H9 (cell line): ENCODE results near the gene TEF. TPM values are rescaled to one million over a fixed set of nuclear protein-coding genes. Genes with fewer than 3 reads are reported as not detected.
A peak's percentile ranks its signal among the peaks of the same experiment; 100 is the strongest.

Source experiments
- DNase-seq: peaks from one replicate; pipeline ENCODE4 v3.0.0-alpha.2; 2017
- H2AFZ ChIP-seq: one replicate; pipeline ENCODE4 v1.6.1; 2013; ENCODE audit warnings: mild to moderate bottlenecking, low read length, control low read depth, moderate library complexity
- H2AK5ac ChIP-seq: 2 replicates; pipeline ENCODE4 v1.6.1; 2013; ENCODE audit warnings: low read length, control low read depth, mixed read lengths; ENCODE audit not compliant: insufficient read length
- H2BK120ac ChIP-seq: one replicate; pipeline ENCODE4 v1.6.1; 2013; ENCODE audit warnings: low read depth, mild to moderate bottlenecking, low read length, control low read depth, inconsistent platforms; ENCODE audit not compliant: poor library complexity, severe bottlenecking
- H2BK12ac ChIP-seq: 2 replicates; pipeline ENCODE4 v1.6.1; 2013; ENCODE audit warnings: low read length, control low read depth, mixed read lengths, low read depth; ENCODE audit not compliant: insufficient read length
- H2BK15ac ChIP-seq: 2 replicates; pipeline ENCODE4 v1.6.1; 2013; ENCODE audit warnings: low read depth, low read length, control low read depth
- H2BK20ac ChIP-seq: one replicate; pipeline ENCODE4 v1.6.1; 2013; ENCODE audit warnings: low read depth, mild to moderate bottlenecking, low read length, control low read depth, inconsistent platforms; ENCODE audit not compliant: poor library complexity, severe bottlenecking
- H2BK5ac ChIP-seq: 2 replicates; pipeline ENCODE4 v1.6.1; 2013; ENCODE audit warnings: low read length, control low read depth, mixed read lengths; ENCODE audit not compliant: insufficient read length
- H3K14ac ChIP-seq: 2 replicates; pipeline ENCODE4 v1.6.1; 2013; ENCODE audit warnings: low read length, control low read depth; ENCODE audit not compliant: insufficient read depth
- H3K18ac ChIP-seq: 2 replicates; pipeline ENCODE4 v1.6.1; 2013; ENCODE audit warnings: low read depth, mild to moderate bottlenecking, mixed read lengths, low read length, control low read depth; ENCODE audit not compliant: insufficient read length
- H3K23ac ChIP-seq: 2 replicates; pipeline ENCODE4 v1.6.1; 2013; ENCODE audit warnings: low read length, control low read depth, mixed read lengths, low read depth; ENCODE audit not compliant: insufficient read length
- H3K23me2 ChIP-seq: 2 replicates; pipeline ENCODE4 v1.6.1; 2013; ENCODE audit warnings: low read depth, mild to moderate bottlenecking, mixed read lengths, low read length, control low read depth; ENCODE audit not compliant: insufficient read length, poor library complexity, severe bottlenecking
- H3K27ac ChIP-seq: 2 replicates; pipeline ENCODE4 v1.5.1; 2013; ENCODE audit warnings: low read length, control low read depth, mixed read lengths, low read depth; ENCODE audit not compliant: insufficient read length
- H3K27me3 ChIP-seq: 2 replicates; pipeline ENCODE4 v1.6.1; 2013; ENCODE audit warnings: low read length, control low read depth, inconsistent platforms; ENCODE audit not compliant: insufficient read depth
- H3K4ac ChIP-seq: 2 replicates; pipeline ENCODE4 v1.6.1; 2013; ENCODE audit warnings: low read depth, mild to moderate bottlenecking, control low read depth, inconsistent platforms, low read length, moderate library complexity
- H3K4me1 ChIP-seq: 2 replicates; pipeline ENCODE4 v1.6.1; 2013; ENCODE audit warnings: low read length, control low read depth, inconsistent platforms; ENCODE audit not compliant: insufficient read depth
- H3K4me2 ChIP-seq: 2 replicates; pipeline ENCODE4 v1.6.1; 2013; ENCODE audit warnings: low read length, control low read depth, mixed read lengths; ENCODE audit not compliant: insufficient read length, insufficient read depth
- H3K56ac ChIP-seq: 2 replicates; pipeline ENCODE4 v1.6.1; 2013; ENCODE audit warnings: low read depth, mild to moderate bottlenecking, mixed read lengths, low read length, control low read depth; ENCODE audit not compliant: insufficient read length
- H3K79me1 ChIP-seq: 2 replicates; pipeline ENCODE4 v1.6.1; 2013; ENCODE audit warnings: low read depth, mild to moderate bottlenecking, moderate library complexity, low read length, control low read depth, inconsistent platforms; ENCODE audit not compliant: insufficient read depth, poor library complexity, severe bottlenecking
- H3K79me2 ChIP-seq: 2 replicates; pipeline ENCODE4 v1.6.1; 2013; ENCODE audit warnings: low read length, control low read depth, inconsistent platforms; ENCODE audit not compliant: insufficient read depth
- H3K9ac ChIP-seq: 2 replicates; pipeline ENCODE4 v1.6.1; 2013; ENCODE audit warnings: low read length, control low read depth, mixed read lengths; ENCODE audit not compliant: insufficient read length; ENCODE audit errors: extremely low read depth
- H3K9me3 ChIP-seq: one replicate; pipeline ENCODE4 v1.6.1; 2013; ENCODE audit warnings: low read depth, low read length, inconsistent platforms; ENCODE audit not compliant: control insufficient read depth
- H3T11ph ChIP-seq: one replicate; pipeline ENCODE4 v1.6.1; 2013; ENCODE audit warnings: mild to moderate bottlenecking, low read length, control low read depth, inconsistent platforms
- H4K20me1 ChIP-seq: one replicate; pipeline ENCODE4 v1.6.1; 2013; ENCODE audit not compliant: control insufficient read depth, insufficient read length, insufficient read depth
- H4K5ac ChIP-seq: 2 replicates; pipeline ENCODE4 v1.6.1; 2013; ENCODE audit warnings: low read depth, mild to moderate bottlenecking, mixed read lengths, low read length, control low read depth; ENCODE audit not compliant: insufficient read length
- H4K8ac ChIP-seq: replicated peaks from 2 replicates; pipeline ENCODE4 v1.6.1; 2013; ENCODE audit warnings: low read length, control low read depth, mixed read lengths, low read depth; ENCODE audit not compliant: insufficient read length
- H4K91ac ChIP-seq: 2 replicates; pipeline ENCODE4 v1.6.1; 2013; ENCODE audit warnings: low read depth, mild to moderate bottlenecking, moderate library complexity, mixed read lengths, low read length, control low read depth; ENCODE audit not compliant: insufficient read length
- H3K27ac Mint-ChIP-seq, 3 experiments: 2 replicates in 2 of 3; 3 replicates in 1 of 3; pipeline ENCODE4 v1.8.0; 2020 to 2021; ENCODE audit warnings: mixed read lengths in 3 of 3, mild to moderate bottlenecking in 1 of 3, moderate library complexity in 1 of 3
- H3K27me3 Mint-ChIP-seq: 2 replicates; pipeline ENCODE4 v1.8.0; 2021; ENCODE audit warnings: low read depth, mild to moderate bottlenecking, moderate library complexity, mixed read lengths
- H3K36me3 Mint-ChIP-seq, 3 experiments: 2 replicates in 2 of 3; 3 replicates in 1 of 3; pipeline ENCODE4 v1.8.0; 2020 to 2021; ENCODE audit warnings: low read depth in 3 of 3, mixed read lengths in 3 of 3; ENCODE audit not compliant: insufficient read depth in 1 of 3
- H3K4me1 Mint-ChIP-seq, 2 experiments: 2 replicates each; pipeline ENCODE4 v1.8.0; 2020; ENCODE audit warnings: mixed read lengths in 2 of 2
- H3K4me3 Mint-ChIP-seq, 2 experiments: 2 replicates in 1 of 2; 3 replicates in 1 of 2; pipeline ENCODE4 v1.8.0; 2020 to 2021; ENCODE audit warnings: mild to moderate bottlenecking in 2 of 2, mixed read lengths in 2 of 2, moderate library complexity in 1 of 2
- H3K9me3 Mint-ChIP-seq, 2 experiments: 2 replicates in 1 of 2; 3 replicates in 1 of 2; pipeline ENCODE4 v1.8.0; 2020; ENCODE audit warnings: mild to moderate bottlenecking in 2 of 2, mixed read lengths in 2 of 2, moderate library complexity in 1 of 2
- CTCF ChIP-seq: fragments of 200-600 bp; sonication (generic); conservative IDR thresholded peaks from 3 replicates; pipeline ENCODE4 v1.8.0; 2021; ENCODE audit warnings: antibody characterized with exemption, mild to moderate bottlenecking
- WGBS: extraction: QIAGEN DNeasy Blood & Tissue Kit; methylation state at CpG from one replicate; pipeline ENCODE4 v1.1.7; 2013; ENCODE audit warnings: missing lambda C conversion rate, low lambda C conversion rate, mixed read lengths; ENCODE audit not compliant: insufficient read length; ENCODE audit errors: extremely low coverage; 5-methylcytosine and 5-hydroxymethylcytosine counted together
- total RNA-seq: library from RNA; stranded (reverse); gene quantifications from 2 replicates; pipeline ENCODE4 v1.2.1, GENCODE V29; 2021

The TEF gene
- total RNA-seq, 1 experiment from 2014 or later, result 17.9 TPM

- no peak overlapping the region for H3T11ph ChIP-seq
- Mint-ChIP-seq H3K9me3 (no peaks in the 10 kb centered on the region), H3K27ac (peak overlapping the region in 1 of 3 experiments; percentile 63; a peak in 1 of 7 replicates), H3K4me1 (peaks cover 6 to 11% of the 10 kb centered on the region in 2 experiments; a peak in 3 of 4 replicates), H3K27me3 (peaks cover 1% of the 10 kb centered on the region; the same call in 1 of the 2 replicates), H3K36me3 (no peaks in the 10 kb centered on the region), H3K4me3 (no peak overlapping the region)
- no peak overlapping the region for H2AFZ ChIP-seq
- H3K27me3 ChIP-seq, result no peaks in the 10 kb centered on the region
- H4K91ac ChIP-seq, result no peak overlapping the region
- no peak overlapping the region for H3K14ac ChIP-seq
- H2BK12ac ChIP-seq, result no peak overlapping the region
- peak; percentile 98 for TF ChIP-seq CTCF
- no peak overlapping the region for H2BK5ac ChIP-seq
- peak; percentile 93 for DNase-seq
- WGBS, result no CpG with 5 or more reads among the region's 18 CpGs
- H3K79me2 ChIP-seq, result no peaks in the 10 kb centered on the region
- no peak overlapping the region for H3K56ac ChIP-seq
- H2BK120ac ChIP-seq, result no peak overlapping the region
- no peak overlapping the region for H3K27ac ChIP-seq
- no peak overlapping the region for H2BK15ac ChIP-seq
- H3K9me3 ChIP-seq, result no peaks in the 10 kb centered on the region
- H3K23ac ChIP-seq, result no peak overlapping the region
- H3K79me1 ChIP-seq, result no peaks in the 10 kb centered on the region
- H3K4ac ChIP-seq, result no peak overlapping the region
- H3K4me1 ChIP-seq, result no peaks in the 10 kb centered on the region
- H2AK5ac ChIP-seq, result no peak overlapping the region
- no peaks in the 10 kb centered on the region for H3K23me2 ChIP-seq
- H4K5ac ChIP-seq, result no peak overlapping the region
- no peak overlapping the region for H4K8ac ChIP-seq
- H4K20me1 ChIP-seq, result no peaks in the 10 kb centered on the region
- no peak overlapping the region for H2BK20ac ChIP-seq
- no peak overlapping the region for H3K4me2 ChIP-seq
- no peak overlapping the region for H3K9ac ChIP-seq
- no peak overlapping the region for H3K18ac ChIP-seq
Observed at GRCh38 chr22:41403532-41404318, 22.0 kb downstream of the TEF start.
